HEK293 (cell line): Measurements from ENCODE around the gene NBDY.
"Not testable (repeated sequence)": the region's sequence is repeated elsewhere in the genome, so short reads cannot be mapped to it uniquely, and the experiment has no call there.

Experiments used
- CTCF ChIA-PET: fragments of 350-600 bp; formaldehyde crosslinking; extraction: SDS; loops from one replicate; lab custom pipeline; 2021; ENCODE audit warnings: antibody characterized with exemption; lab: Yijun Ruan, JAX
- POLR2A ChIA-PET: fragments of 300-600 bp; formaldehyde crosslinking; extraction: SDS; loops from one replicate; lab custom pipeline; 2020; ENCODE audit warnings: antibody characterized with exemption, inconsistent platforms; lab: Yijun Ruan, JAX
- H3K27ac ChIP-seq: fragments of 200-500 bp; sonication (Bioruptor generic); 2 replicates; pipeline ENCODE4 v1.5.1; 2014; ENCODE audit warnings: low read depth, low read length, control low read depth, inconsistent platforms; ENCODE audit errors: extremely low read depth
- H3K36me3 ChIP-seq, 2 experiments: fragments of 200-500 bp in 1 of 2; sonication (Bioruptor generic) in 1 of 2; 1 replicate in 1 of 2; 2 replicates in 1 of 2; pipeline ENCODE4 v1.5.1; 2014 to 2017; ENCODE audit warnings: inconsistent platforms in 2 of 2, low read length in 2 of 2; ENCODE audit not compliant: control insufficient read depth in 2 of 2, insufficient read depth in 1 of 2
- H3K4me1 ChIP-seq: fragments of 200-500 bp; sonication (Bioruptor generic); 2 replicates; pipeline ENCODE4 v1.5.1; 2014; ENCODE audit warnings: mild to moderate bottlenecking, low read length, inconsistent platforms; ENCODE audit not compliant: control insufficient read depth, insufficient read depth
- H3K4me3 ChIP-seq: 2 replicates; pipeline ENCODE4 v1.5.1; 2011; ENCODE audit warnings: low read depth, mild to moderate bottlenecking, control low read depth, low read length, moderate library complexity
- H3K9me3 ChIP-seq: fragments of 200-500 bp; sonication (Bioruptor generic); 2 replicates; pipeline ENCODE4 v1.5.1; 2014; ENCODE audit warnings: low read depth, low read length, inconsistent platforms; ENCODE audit not compliant: control insufficient read depth, insufficient read depth
- EGR2 ChIP-seq: fragments of 450-650 bp; formaldehyde crosslinking; IDR thresholded peaks from 2 replicates; pipeline ENCODE4 v1.5.1; 2016; ENCODE audit warnings: low read depth, missing biosample characterization, missing genetic modification characterization
- GLIS1 ChIP-seq: fragments of 450-650 bp; formaldehyde crosslinking; IDR thresholded peaks from 2 replicates; pipeline ENCODE4 v1.5.1; 2016; ENCODE audit warnings: missing biosample characterization, missing genetic modification characterization
- IKZF3 ChIP-seq: fragments of 450-650 bp; IDR thresholded peaks from 2 replicates; pipeline ENCODE4 v1.5.0; 2018; ENCODE audit warnings: missing biosample characterization, mild to moderate bottlenecking, missing genetic modification characterization, moderate library complexity
- KLF10 ChIP-seq: fragments of 450-650 bp; IDR thresholded peaks from 2 replicates; pipeline ENCODE4 v1.5.1; 2018; ENCODE audit warnings: missing biosample characterization, mild to moderate bottlenecking, missing genetic modification characterization
- KLF16 ChIP-seq: fragments of 450-650 bp; formaldehyde crosslinking; IDR thresholded peaks from 2 replicates; pipeline ENCODE4 v1.5.1; 2017; ENCODE audit warnings: missing biosample characterization, missing genetic modification characterization
- KLF8 ChIP-seq: fragments of 450-650 bp; formaldehyde crosslinking; IDR thresholded peaks from 2 replicates; pipeline ENCODE4 v1.5.1; 2016; ENCODE audit warnings: missing biosample characterization, missing genetic modification characterization
- PRDM10 ChIP-seq: fragments of 450-650 bp; formaldehyde crosslinking; IDR thresholded peaks from 2 replicates; pipeline ENCODE4 v1.5.1; 2016; ENCODE audit warnings: missing biosample characterization, missing genetic modification characterization
- SP2 ChIP-seq: fragments of 450-650 bp; formaldehyde crosslinking; IDR thresholded peaks from 2 replicates; pipeline ENCODE4 v1.5.1; 2016; ENCODE audit warnings: missing biosample characterization, missing genetic modification characterization
- SP7 ChIP-seq: fragments of 450-650 bp; formaldehyde crosslinking; IDR thresholded peaks from 2 replicates; pipeline ENCODE4 v1.5.1; 2016; ENCODE audit warnings: missing biosample characterization, missing genetic modification characterization
- TRIM28 ChIP-seq: IDR thresholded peaks from 2 replicates; pipeline ENCODE4 v1.6.1; 2011; ENCODE audit warnings: low read length, control low read depth, borderline replicate concordance
- YY1 ChIP-seq: fragments of 450-650 bp; formaldehyde crosslinking; IDR thresholded peaks from 2 replicates; pipeline ENCODE4 v1.5.1; 2018; ENCODE audit warnings: missing biosample characterization, missing genetic modification characterization
- ZBTB17 ChIP-seq: fragments of 450-650 bp; formaldehyde crosslinking; IDR thresholded peaks from 2 replicates; pipeline ENCODE4 v1.5.1; 2016; ENCODE audit warnings: missing biosample characterization, missing genetic modification characterization
- ZBTB20 ChIP-seq: fragments of 450-650 bp; formaldehyde crosslinking; IDR thresholded peaks from 2 replicates; pipeline ENCODE4 v1.5.1; 2016; ENCODE audit warnings: missing biosample characterization, missing genetic modification characterization
- ZFP37 ChIP-seq: fragments of 450-650 bp; formaldehyde crosslinking; IDR thresholded peaks from 2 replicates; pipeline ENCODE4 v1.5.1; 2016; ENCODE audit warnings: missing biosample characterization, missing genetic modification characterization
- ZNF140 ChIP-seq: fragments of 450-650 bp; formaldehyde crosslinking; IDR thresholded peaks from 2 replicates; pipeline ENCODE4 v1.5.1; 2016; ENCODE audit warnings: missing biosample characterization, missing genetic modification characterization
- ZNF18 ChIP-seq: fragments of 450-650 bp; formaldehyde crosslinking; IDR thresholded peaks from 2 replicates; pipeline ENCODE4 v1.5.1; 2016; ENCODE audit warnings: missing biosample characterization, missing genetic modification characterization
- ZNF221 ChIP-seq: fragments of 450-650 bp; formaldehyde crosslinking; IDR thresholded peaks from 2 replicates; pipeline ENCODE4 v1.5.1; 2017; ENCODE audit warnings: missing biosample characterization, missing genetic modification characterization, borderline replicate concordance
- ZNF324 ChIP-seq: fragments of 450-650 bp; formaldehyde crosslinking; IDR thresholded peaks from 2 replicates; pipeline ENCODE4 v1.5.1; 2016; ENCODE audit warnings: missing biosample characterization, missing genetic modification characterization
- ZNF366 ChIP-seq: fragments of 450-650 bp; formaldehyde crosslinking; conservative IDR thresholded peaks from 2 replicates; pipeline ENCODE4 v1.5.1; 2016; ENCODE audit warnings: missing biosample characterization, missing genetic modification characterization
- ZNF394 ChIP-seq: fragments of 450-650 bp; formaldehyde crosslinking; IDR thresholded peaks from 2 replicates; pipeline ENCODE4 v1.5.1; 2016; ENCODE audit warnings: missing biosample characterization, missing genetic modification characterization, mild to moderate bottlenecking, moderate library complexity, borderline replicate concordance
- ZNF544 ChIP-seq: fragments of 450-650 bp; formaldehyde crosslinking; IDR thresholded peaks from 2 replicates; pipeline ENCODE4 v1.5.0; 2017; ENCODE audit warnings: missing biosample characterization, missing genetic modification characterization
- ZNF571 ChIP-seq: fragments of 450-650 bp; formaldehyde crosslinking; IDR thresholded peaks from 2 replicates; pipeline ENCODE4 v1.5.0; 2017; ENCODE audit warnings: missing biosample characterization, missing genetic modification characterization
- ZNF623 ChIP-seq: fragments of 450-650 bp; formaldehyde crosslinking; IDR thresholded peaks from 2 replicates; pipeline ENCODE4 v1.5.1; 2016; ENCODE audit warnings: missing biosample characterization, missing genetic modification characterization
- ZNF660 ChIP-seq: fragments of 450-650 bp; IDR thresholded peaks from 2 replicates; pipeline ENCODE4 v1.5.1; 2018; ENCODE audit warnings: missing biosample characterization, mild to moderate bottlenecking, missing genetic modification characterization
- ZNF692 ChIP-seq: fragments of 450-650 bp; formaldehyde crosslinking; IDR thresholded peaks from 2 replicates; pipeline ENCODE4 v1.5.1; 2016; ENCODE audit warnings: missing biosample characterization, missing genetic modification characterization
- ZXDB ChIP-seq: fragments of 450-650 bp; formaldehyde crosslinking; IDR thresholded peaks from 2 replicates; pipeline ENCODE4 v1.5.1; 2016; ENCODE audit warnings: missing biosample characterization, missing genetic modification characterization

NBDY gene

GRCh38 chrX:56729152-56729850 lies at the start of gene NBDY (continued):
- TF ChIP-seq ZNF623 (tag by site-specific recombination) (no peak), ZNF544 (tag by site-specific recombination) (no peak), KLF10 (0 out of 2 replicates have a peak, but pooled peaks have one; percentile 3), EGR2 (tag by site-specific recombination) (peak; percentile 12; the same call in 1 of the 2 replicates), ZNF366 (tag by site-specific recombination) (peak; percentile 44; the same call in 1 of the 2 replicates), ZNF18 (tag by site-specific recombination) (no peak), ZNF660 (tag by site-specific recombination) (0 out of 2 replicates have a peak, but pooled peaks have one; percentile 46), ZNF571 (tag by site-specific recombination) (no peak), PRDM10 (tag by site-specific recombination) (peak; percentile 99), GLIS1 (tag by site-specific recombination) (peak; percentile 24; the same call in 1 of the 2 replicates), YY1 (peak; percentile 78; the same call in 1 of the 2 replicates), ZNF221 (tag by site-specific recombination) (no peak), ZNF394 (tag by site-specific recombination) (0 out of 2 replicates have a peak, but pooled peaks have one; percentile 35), ZBTB17 (tag by site-specific recombination) (peak; percentile 79), ZBTB20 (peak; percentile 46; the same call in 1 of the 2 replicates), SP7 (tag by site-specific recombination) (peak; percentile 19), IKZF3 (tag by site-specific recombination) (peak; percentile 86), KLF8 (tag by site-specific recombination) (peak; percentile 40; the same call in 1 of the 2 replicates), ZXDB (tag by site-specific recombination) (peak; percentile 65), ZNF140 (tag by site-specific recombination) (no peak), SP2 (tag by site-specific recombination) (peak; percentile 82), TRIM28 (no peak), ZNF692 (peak; percentile 85), ZNF324 (tag by site-specific recombination) (peak; percentile 23; the same call in 1 of the 2 replicates), KLF16 (tag by site-specific recombination) (0 out of 2 replicates have a peak, but pooled peaks have one; percentile 22), ZFP37 (peak; percentile 67; the same call in 1 of the 2 replicates)

- CTCF ChIA-PET, result interaction anchor here (0.9 to 1.2 kb wide), 2 partner anchors 22 to 24 kb away, joined by 3 to 4 read pairs; no protein-coding TSS in a partner anchor
- POLR2A ChIA-PET, H3K9me3 ChIP-seq, H3K36me3 ChIP-seq, H3K4me3 ChIP-seq, H3K27ac ChIP-seq, H3K4me1 ChIP-seq: not testable (repeated sequence)
Observed at GRCh38 chrX:56704530-56704929, 24.5 kb upstream of the NBDY start.
